Panc1 (cell line): Measurements from ENCODE around the gene SLC25A17. TPM values are rescaled to one million over a fixed set of nuclear protein-coding genes. Genes with fewer than 3 reads are reported as not detected.

Experiments used
- ATAC-seq: fragments of 200-7000 bp; cut with Tn5 transposase; 2 replicates; pipeline ENCODE4 v1.9.1; 2020; ENCODE audit warnings: mild to moderate bottlenecking, moderate library complexity
- BruUV-seq: library from RNA; stranded (reverse); fragments of 400-500 nt; replicated peaks from 2 replicates; lab custom pipeline; 2021; lab: Mats Ljungman, UMichigan
- CTCF ChIA-PET: fragments of 300-600 bp; sonication (Branson Sonifier 250); formaldehyde crosslinking; loops from one replicate; lab custom pipeline; 2022; ENCODE audit warnings: antibody characterized with exemption; lab: Charles Lee
- POLR2A ChIA-PET: fragments of 300-600 bp; sonication (Branson Sonifier 250); formaldehyde crosslinking; loops from one replicate; lab custom pipeline; 2022; ENCODE audit warnings: antibody characterized with exemption; lab: Charles Lee
- DNase-seq: peaks from one replicate; pipeline ENCODE4 v3.0.0-alpha.2; 2010; ENCODE audit warnings: low read depth, low spot score
- H3K27ac ChIP-seq: 2 replicates; pipeline ENCODE4 v1.5.1; 2011; ENCODE audit warnings: mild to moderate bottlenecking, low read length, inconsistent platforms
- H3K27me3 ChIP-seq: fragments of 200-500 bp; sonication (Bioruptor generic); 2 replicates; pipeline ENCODE4 v1.6.0; 2014; ENCODE audit warnings: low read length, inconsistent platforms; ENCODE audit not compliant: control insufficient read depth, insufficient read depth
- H3K36me3 ChIP-seq: fragments of 200-500 bp; sonication (Bioruptor generic); 2 replicates; pipeline ENCODE4 v1.5.1; 2014; ENCODE audit warnings: inconsistent platforms, mild to moderate bottlenecking, low read length, moderate library complexity; ENCODE audit not compliant: control insufficient read depth, insufficient read depth
- H3K4me1 ChIP-seq: 2 replicates; pipeline ENCODE4 v1.5.1; 2011; ENCODE audit warnings: inconsistent platforms, mild to moderate bottlenecking, low read length, moderate library complexity; ENCODE audit not compliant: control insufficient read depth, insufficient read depth
- H3K4me3 ChIP-seq, 2 experiments: 2 replicates each; pipeline ENCODE4 v1.5.1; 2011 to 2012; ENCODE audit warnings: low read depth in 2 of 2, low read length in 2 of 2, mild to moderate bottlenecking in 2 of 2, inconsistent platforms in 1 of 2, moderate library complexity in 1 of 2
- H3K9me3 ChIP-seq: fragments of 200-500 bp; sonication (Bioruptor generic); 2 replicates; pipeline ENCODE4 v1.5.1; 2014; ENCODE audit warnings: low read depth, mild to moderate bottlenecking, inconsistent platforms, low read length, moderate library complexity; ENCODE audit not compliant: control insufficient read depth, insufficient read depth
- POLR2AphosphoS5 ChIP-seq: IDR thresholded peaks from 2 replicates; pipeline ENCODE4 v1.6.1; 2012; ENCODE audit warnings: mild to moderate bottlenecking, low read depth, low read length, moderate library complexity
- REST ChIP-seq, 2 experiments: IDR thresholded peaks; 2 replicates each; pipeline ENCODE4 v1.6.1; 2011 to 2012; ENCODE audit warnings: low read depth in 2 of 2, control low read depth in 1 of 2, low read length in 1 of 2, mild to moderate bottlenecking in 1 of 2, moderate library complexity in 1 of 2; ENCODE audit not compliant: insufficient read depth in 1 of 2
- SIN3A ChIP-seq: IDR thresholded peaks from 2 replicates; pipeline ENCODE4 v1.6.1; 2012; ENCODE audit warnings: low read depth, mild to moderate bottlenecking, low read length, moderate library complexity, borderline replicate concordance; ENCODE audit not compliant: insufficient read depth
- TCF7L2 ChIP-seq: IDR thresholded peaks from 2 replicates; pipeline ENCODE4 v1.6.1; 2011; ENCODE audit warnings: mild to moderate bottlenecking, low read depth, low read length, inconsistent platforms
- in situ Hi-C: cut with HindIII; loops from 2 replicates; pipeline ENCODE4 v1.10.0; 2016; ENCODE audit warnings: low sequenced_read_pairs, low pct_unique_long_range_greater_than_20kb
- intact Hi-C: fragments of 100-400 bp; cut with micrococcal nuclease; formaldehyde crosslinking; loops from one replicate; pipeline ENCODE4 v1.10.0; 2022; ENCODE audit not compliant: unreplicated experiment
- total RNA-seq: library from RNA; stranded (reverse); gene quantifications from one replicate; pipeline ENCODE4 v1.2.1, GENCODE V29; 2021; ENCODE audit not compliant: unreplicated experiment
- TF ChIP-seq, protein P1 (sequence below): fragments of 450-650 bp; IDR thresholded peaks from 2 replicates; pipeline ENCODE4 v1.5.1; 2017; ENCODE audit warnings: mild to moderate bottlenecking

The SLC25A17 gene
- total RNA-seq, 1 experiment from 2014 or later: 28.9 TPM

GRCh38 chr22:40799008-40799407, 20.1 kb downstream of the SLC25A17 start:
- no peaks in the 10 kb centered on the region for H3K4me1 ChIP-seq
- no peak for DNase-seq
- ChIA-PET CTCF (no interaction called here), POLR2A (no interaction called here)
- no peak overlapping the region for H3K27ac ChIP-seq
- no peak for ATAC-seq
- in situ Hi-C loops: no loop called here
- H3K36me3 ChIP-seq: no peaks in the 10 kb centered on the region
- TF ChIP-seq, protein P1, sequence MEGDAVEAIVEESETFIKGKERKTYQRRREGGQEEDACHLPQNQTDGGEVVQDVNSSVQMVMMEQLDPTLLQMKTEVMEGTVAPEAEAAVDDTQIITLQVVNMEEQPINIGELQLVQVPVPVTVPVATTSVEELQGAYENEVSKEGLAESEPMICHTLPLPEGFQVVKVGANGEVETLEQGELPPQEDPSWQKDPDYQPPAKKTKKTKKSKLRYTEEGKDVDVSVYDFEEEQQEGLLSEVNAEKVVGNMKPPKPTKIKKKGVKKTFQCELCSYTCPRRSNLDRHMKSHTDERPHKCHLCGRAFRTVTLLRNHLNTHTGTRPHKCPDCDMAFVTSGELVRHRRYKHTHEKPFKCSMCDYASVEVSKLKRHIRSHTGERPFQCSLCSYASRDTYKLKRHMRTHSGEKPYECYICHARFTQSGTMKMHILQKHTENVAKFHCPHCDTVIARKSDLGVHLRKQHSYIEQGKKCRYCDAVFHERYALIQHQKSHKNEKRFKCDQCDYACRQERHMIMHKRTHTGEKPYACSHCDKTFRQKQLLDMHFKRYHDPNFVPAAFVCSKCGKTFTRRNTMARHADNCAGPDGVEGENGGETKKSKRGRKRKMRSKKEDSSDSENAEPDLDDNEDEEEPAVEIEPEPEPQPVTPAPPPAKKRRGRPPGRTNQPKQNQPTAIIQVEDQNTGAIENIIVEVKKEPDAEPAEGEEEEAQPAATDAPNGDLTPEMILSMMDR: no peak
- TF ChIP-seq POLR2AphosphoS5 (no peak), SIN3A (no peak), REST (IDR thresholded peaks at IDR 0.05; ENCODE audit: insufficient read depth in 1 of 2, low read depth in 2 of 2, low read length in 1 of 2) (no peak), TCF7L2 (no peak)
- no peaks in the 10 kb centered on the region for H3K9me3 ChIP-seq
- no peaks in the 10 kb centered on the region for H3K27me3 ChIP-seq
- intact Hi-C loops: no loop called here
- H3K4me3 ChIP-seq: no peak overlapping the region
- BruUV-seq: no TSS peak

DNA sequence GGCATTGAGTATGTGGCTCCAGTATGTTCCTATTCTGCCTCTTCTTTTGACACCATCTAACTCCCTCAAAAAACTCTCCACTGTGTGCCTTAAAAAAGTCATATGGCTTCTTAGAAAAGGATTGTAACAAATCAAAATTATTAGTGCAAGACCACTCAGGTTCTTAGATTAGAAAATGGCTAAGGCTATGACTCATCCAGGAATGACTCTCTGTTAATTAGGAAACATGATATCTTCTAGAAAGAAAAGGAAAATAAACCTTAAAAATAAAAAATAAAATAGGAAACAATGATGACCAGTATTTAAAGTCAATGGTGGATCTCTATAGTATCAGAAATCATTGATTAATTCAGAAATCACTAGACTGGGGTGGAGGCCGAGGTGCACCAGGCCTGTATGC, 21.7 kb downstream of the SLC25A17 start:
- H3K4me1 ChIP-seq: no peaks in the 10 kb centered on the region
- no TSS peak for BruUV-seq
- H3K36me3 ChIP-seq: no peaks in the 10 kb centered on the region; the same call in 1 of the 2 replicates
- no peaks in the 10 kb centered on the region for H3K9me3 ChIP-seq
- ChIA-PET CTCF (no interaction called here), POLR2A (no interaction called here)
- no peak overlapping the region for H3K27ac ChIP-seq
- no peak overlapping the region for H3K4me3 ChIP-seq
- ATAC-seq (no peak), DNase-seq (no peak)
- in situ Hi-C loops: no loop called here
- no peaks in the 10 kb centered on the region for H3K27me3 ChIP-seq
- intact Hi-C loops: no loop called here
- TF ChIP-seq REST (IDR thresholded peaks at IDR 0.05; ENCODE audit: insufficient read depth in 1 of 2, low read depth in 2 of 2, low read length in 1 of 2) (no peak), SIN3A (no peak), TCF7L2 (no peak), POLR2AphosphoS5 (no peak)
- TF ChIP-seq, protein P1: no peak
